ENCODE results near the gene TNRC6A.
"Not testable (repeated sequence)": the region's sequence is repeated elsewhere in the genome, so short reads cannot be mapped to it uniquely, and the experiment has no call there.

Gene TNRC6A

GRCh38 chr16:24778671-24779070 is 49.2 kb downstream of the TNRC6A start:
- Mint-ChIP-seq H3K9me3 (no peaks in the 10 kb centered on the region), H3K4me3 (no peak overlapping the region), H3K36me3 (peaks cover 40 to 60% of the 10 kb centered on the region in 2 donors), H3K27me3 (no peaks in the 10 kb centered on the region), H3K27ac (no peak overlapping the region), H3K4me1 (peaks cover 3 to 7% of the 10 kb centered on the region in 2 donors)
- ATAC-seq (replicated peaks) (no peak), DNase-seq (no peak)

DNA sequence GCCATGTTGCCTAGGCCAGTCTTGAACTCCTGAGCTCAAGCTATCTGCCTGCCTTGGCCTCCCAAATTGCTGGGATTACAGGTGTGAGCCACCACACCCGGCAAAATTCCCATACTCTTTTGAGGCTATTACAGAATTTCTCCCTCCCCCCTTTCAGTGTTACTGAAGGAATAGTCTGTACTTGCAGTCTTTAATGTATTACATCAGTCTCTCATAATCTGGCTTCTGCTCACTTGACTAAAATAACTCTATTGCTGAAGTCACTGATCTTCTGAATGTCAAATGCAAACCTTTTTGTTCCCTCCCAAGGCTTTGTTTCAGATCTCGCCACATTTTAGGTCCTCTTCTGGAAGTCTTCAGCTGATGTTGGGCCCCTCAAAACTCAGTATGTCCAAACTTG is 51.8 kb downstream of the TNRC6A start:
- H3K4me1 Mint-ChIP-seq = no peaks in the 10 kb centered on the region
- H3K36me3 Mint-ChIP-seq = peaks cover 38 to 60% of the 10 kb centered on the region in 2 donors
- no peak overlapping the region for H3K27ac Mint-ChIP-seq
- ATAC-seq (replicated peaks) (no peak), DNase-seq (no peak)
- no peaks in the 10 kb centered on the region for H3K9me3 Mint-ChIP-seq
- no peaks in the 10 kb centered on the region for H3K27me3 Mint-ChIP-seq
- H3K4me3 Mint-ChIP-seq = no peak overlapping the region

DNA sequence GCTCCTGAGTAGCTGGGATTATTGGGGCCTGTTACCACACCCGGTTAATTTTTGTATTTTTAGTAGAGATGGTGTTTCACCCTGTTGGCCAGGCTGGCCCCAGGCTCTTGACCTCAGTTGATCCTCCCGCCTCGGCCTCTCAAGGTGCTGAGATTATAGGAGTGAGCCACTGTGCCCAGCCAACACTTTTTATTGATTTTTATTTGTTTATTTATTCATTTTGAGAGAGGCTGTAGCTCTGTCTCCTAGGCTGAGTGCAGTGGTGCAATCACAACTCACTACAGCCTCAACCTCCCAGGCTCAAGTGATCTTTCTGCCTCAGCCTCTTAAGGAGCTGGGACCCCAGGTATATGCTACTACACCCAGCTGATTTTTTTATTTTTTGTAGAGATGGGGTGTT is 54.7 kb downstream of the TNRC6A start:
- Mint-ChIP-seq H3K4me3 (no peak overlapping the region), H3K36me3 (peaks cover 37 to 53% of the 10 kb centered on the region in 2 donors), H3K27ac (no peak overlapping the region)

DNA sequence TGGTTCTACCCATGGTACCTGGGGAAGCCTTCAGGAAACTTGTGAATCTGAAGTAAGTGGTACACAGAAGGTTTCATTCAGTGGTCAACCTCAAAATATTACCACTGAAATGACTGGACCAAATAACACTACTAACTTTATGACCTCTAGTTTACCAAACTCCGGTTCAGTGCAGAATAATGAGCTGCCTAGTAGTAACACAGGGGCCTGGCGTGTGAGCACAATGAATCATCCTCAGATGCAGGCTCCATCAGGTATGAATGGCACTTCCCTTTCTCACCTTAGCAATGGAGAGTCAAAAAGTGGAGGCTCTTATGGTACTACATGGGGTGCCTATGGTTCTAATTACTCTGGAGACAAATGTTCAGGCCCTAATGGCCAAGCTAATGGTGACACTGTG is 60.4 kb downstream of the TNRC6A start:
- DNase-seq = no peak
- H3K4me1 Mint-ChIP-seq = peaks cover 0 to 3% of the 10 kb centered on the region in 2 donors
- peaks cover 33 to 44% of the 10 kb centered on the region in 2 donors for H3K36me3 Mint-ChIP-seq

More for the DNA sequence above, 54.7 kb downstream of the TNRC6A start:
- Mint-ChIP-seq H3K27me3 (no peaks in the 10 kb centered on the region), H3K4me1 (no peaks in the 10 kb centered on the region), H3K9me3 (no peaks in the 10 kb centered on the region)
- ATAC-seq (replicated peaks) = no peak
- no peak for DNase-seq

DNA sequence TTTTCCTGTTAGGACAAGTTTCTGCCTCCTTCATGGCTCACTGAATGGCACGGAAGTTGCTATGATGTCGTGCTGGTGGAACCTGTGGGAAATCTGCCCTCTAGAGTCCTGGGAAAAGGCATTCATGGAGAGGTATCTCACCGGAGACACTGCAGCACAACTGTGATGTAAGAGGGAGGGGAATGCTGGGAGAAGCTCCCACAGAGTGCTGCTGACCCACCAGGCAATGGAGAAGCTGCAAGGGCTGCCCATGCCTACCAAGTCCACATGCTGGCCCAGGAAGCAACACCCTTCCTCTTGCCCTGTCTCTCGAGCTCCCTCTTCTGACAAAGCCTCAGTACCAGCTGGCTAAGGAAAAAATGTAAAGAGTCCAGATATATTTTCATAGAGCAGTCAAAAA is 71.1 kb downstream of the TNRC6A start:
- H3K4me1 Mint-ChIP-seq = no peaks in the 10 kb centered on the region
- peaks cover 49 to 62% of the 10 kb centered on the region in 2 donors for H3K36me3 Mint-ChIP-seq
- no peaks in the 10 kb centered on the region for H3K9me3 Mint-ChIP-seq
- H3K4me3 Mint-ChIP-seq = no peak overlapping the region
- ATAC-seq (replicated peaks) (no peak), DNase-seq (no peak)
- H3K27me3 Mint-ChIP-seq = no peaks in the 10 kb centered on the region
- H3K27ac Mint-ChIP-seq = no peak overlapping the region

More for the DNA sequence above, 60.4 kb downstream of the TNRC6A start:
- H3K9me3 Mint-ChIP-seq = no peaks in the 10 kb centered on the region
- peak overlapping the region; percentile 15 for H3K27ac Mint-ChIP-seq
- no peaks in the 10 kb centered on the region for H3K27me3 Mint-ChIP-seq
- ATAC-seq (replicated peaks) = no peak
- H3K4me3 Mint-ChIP-seq = no peak overlapping the region

GRCh38 chr16:24801761-24802302 is 72.4 kb downstream of the TNRC6A start:
- Mint-ChIP-seq H3K27ac (no peak overlapping the region), H3K27me3 (no peaks in the 10 kb centered on the region)

GRCh38 chr16:24805484-24805883 is 76.0 kb downstream of the TNRC6A start:
- H3K4me1 Mint-ChIP-seq = no peaks in the 10 kb centered on the region
- H3K4me3 Mint-ChIP-seq = no peak overlapping the region
- peaks cover 45 to 54% of the 10 kb centered on the region in 2 donors for H3K36me3 Mint-ChIP-seq
- DNase-seq = no peak
- no peaks in the 10 kb centered on the region for H3K27me3 Mint-ChIP-seq
- no peak overlapping the region for H3K27ac Mint-ChIP-seq
- ATAC-seq (replicated peaks) = no peak
- no peaks in the 10 kb centered on the region for H3K9me3 Mint-ChIP-seq

More at GRCh38 chr16:24801761-24802302, 72.4 kb downstream of the TNRC6A start:
- H3K4me3 Mint-ChIP-seq = no peak overlapping the region
- no peak for ATAC-seq (replicated peaks)
- H3K9me3 Mint-ChIP-seq = no peaks in the 10 kb centered on the region
- DNase-seq = no peak
- no peaks in the 10 kb centered on the region for H3K4me1 Mint-ChIP-seq
- peaks cover 49 to 61% of the 10 kb centered on the region in 2 donors for H3K36me3 Mint-ChIP-seq

- Mint-ChIP-seq H3K4me3 (no peak overlapping the region), H3K27me3 (no peaks in the 10 kb centered on the region), H3K27ac (no peak overlapping the region), H3K9me3 (no peaks in the 10 kb centered on the region), H3K4me1 (no peaks in the 10 kb centered on the region), H3K36me3 (peaks cover 42 to 47% of the 10 kb centered on the region in 2 donors)
- DNase-seq (no peak), ATAC-seq (replicated peaks) (no peak)
These were observed 77.8 kb downstream of the TNRC6A start for GRCh38 chr16:24807301-24807700.

DNA sequence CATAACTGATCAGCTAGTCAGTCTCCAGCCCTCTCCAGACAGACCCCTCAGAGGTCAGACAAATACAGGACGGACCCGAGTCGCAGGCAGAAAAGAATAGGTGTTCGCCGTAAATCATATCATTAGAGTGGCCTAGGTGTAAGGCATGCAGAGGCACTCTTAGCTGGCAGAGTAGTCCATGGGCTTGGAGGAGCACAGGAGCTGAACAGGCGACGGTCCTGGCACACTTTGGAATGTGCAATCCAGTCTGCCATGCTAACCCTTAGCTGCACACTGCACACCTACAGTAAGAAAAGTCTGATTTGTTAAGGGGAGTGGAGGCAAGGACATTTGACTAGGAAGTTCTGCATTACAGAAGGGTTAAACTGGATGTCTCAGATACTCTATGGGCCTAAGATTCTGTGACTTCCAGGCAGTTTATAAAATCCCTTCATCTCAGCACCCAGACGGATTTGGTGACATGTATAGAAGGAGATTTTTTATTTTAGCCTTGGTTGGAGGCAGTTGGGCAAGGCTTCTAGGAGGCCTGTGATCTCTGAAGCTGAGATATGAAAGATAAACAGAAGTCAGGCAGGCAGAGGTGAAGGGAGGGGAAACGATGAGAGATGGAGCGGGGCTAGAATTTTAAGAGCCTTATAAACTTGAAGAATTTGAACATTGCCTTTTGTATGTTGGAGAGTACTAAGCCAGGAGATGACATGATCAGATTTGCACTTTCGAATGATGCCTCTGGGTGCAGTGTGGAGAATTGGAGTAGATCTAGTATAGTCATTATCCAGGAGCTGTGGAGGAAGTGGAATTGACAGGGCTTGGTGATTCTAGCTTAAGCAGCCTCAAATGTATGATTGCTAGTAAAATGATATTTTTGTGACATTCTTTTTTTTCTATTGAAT is 81.7 kb downstream of the TNRC6A start:
- H3K36me3 Mint-ChIP-seq = peaks cover 37 to 47% of the 10 kb centered on the region in 2 donors
- H3K27me3 Mint-ChIP-seq = no peaks in the 10 kb centered on the region
- H3K4me1 Mint-ChIP-seq = no peaks in the 10 kb centered on the region
- no peak for DNase-seq
- no peak overlapping the region for H3K27ac Mint-ChIP-seq
- no peaks in the 10 kb centered on the region for H3K9me3 Mint-ChIP-seq
- ATAC-seq (replicated peaks) = no peak
- H3K4me3 Mint-ChIP-seq = no peak overlapping the region

- H3K4me1 Mint-ChIP-seq; H3K9me3 Mint-ChIP-seq; H3K27me3 Mint-ChIP-seq; DNase-seq; ATAC-seq (replicated peaks); H3K27ac Mint-ChIP-seq; H3K4me3 Mint-ChIP-seq: not testable (repeated sequence)
- H3K36me3 Mint-ChIP-seq = peaks cover 31 to 38% of the 10 kb centered on the region in 2 donors
These were observed 83.4 kb downstream of the TNRC6A start for GRCh38 chr16:24812813-24813212.

DNA sequence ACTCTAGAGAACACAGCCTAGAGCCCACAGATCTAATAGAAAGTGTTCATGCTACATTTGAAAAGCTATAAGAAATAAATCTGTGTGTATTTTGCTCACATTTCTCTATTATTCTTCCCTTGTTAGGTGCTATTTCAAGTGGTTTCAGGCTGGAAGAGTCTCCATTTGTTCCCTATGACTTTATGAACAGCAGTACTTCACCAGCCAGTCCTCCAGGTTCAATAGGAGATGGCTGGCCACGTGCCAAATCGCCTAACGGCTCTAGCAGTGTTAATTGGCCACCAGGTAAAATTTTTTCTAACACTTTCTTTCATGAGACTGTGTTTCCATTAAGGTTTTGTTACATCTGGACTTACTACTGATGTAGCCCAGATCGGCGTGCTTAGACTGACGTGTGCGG is 85.6 kb downstream of the TNRC6A start:
- Mint-ChIP-seq H3K27me3 (no peaks in the 10 kb centered on the region), H3K4me3 (no peak overlapping the region), H3K27ac (no peak overlapping the region), H3K4me1 (no peaks in the 10 kb centered on the region), H3K9me3 (no peaks in the 10 kb centered on the region), H3K36me3 (peaks cover 47 to 49% of the 10 kb centered on the region in 2 donors)
- no peak for DNase-seq
- no peak for ATAC-seq (replicated peaks)

DNA sequence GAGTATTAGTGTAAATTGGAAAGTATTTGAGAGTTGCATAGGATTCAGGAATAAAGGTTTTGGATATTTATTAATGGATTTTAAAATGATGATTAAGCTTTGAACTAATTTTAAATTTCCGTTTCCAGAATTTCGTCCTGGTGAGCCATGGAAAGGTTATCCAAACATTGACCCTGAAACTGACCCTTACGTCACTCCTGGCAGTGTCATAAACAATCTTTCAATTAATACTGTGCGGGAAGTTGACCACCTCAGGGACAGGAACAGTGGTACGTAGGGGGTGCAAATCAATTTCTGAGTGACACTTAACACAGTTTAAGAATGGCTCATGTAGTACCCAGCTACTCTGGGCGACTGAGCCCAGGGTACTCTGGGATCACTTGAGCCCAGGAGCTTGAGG is 87.2 kb downstream of the TNRC6A start:
- Mint-ChIP-seq H3K9me3 (no peaks in the 10 kb centered on the region), H3K27me3 (no peaks in the 10 kb centered on the region), H3K4me3 (no peak overlapping the region), H3K4me1 (no peaks in the 10 kb centered on the region), H3K27ac (no peak overlapping the region), H3K36me3 (peaks cover 47 to 51% of the 10 kb centered on the region in 2 donors)
- DNase-seq = no peak
- ATAC-seq (replicated peaks) = no peak

DNA sequence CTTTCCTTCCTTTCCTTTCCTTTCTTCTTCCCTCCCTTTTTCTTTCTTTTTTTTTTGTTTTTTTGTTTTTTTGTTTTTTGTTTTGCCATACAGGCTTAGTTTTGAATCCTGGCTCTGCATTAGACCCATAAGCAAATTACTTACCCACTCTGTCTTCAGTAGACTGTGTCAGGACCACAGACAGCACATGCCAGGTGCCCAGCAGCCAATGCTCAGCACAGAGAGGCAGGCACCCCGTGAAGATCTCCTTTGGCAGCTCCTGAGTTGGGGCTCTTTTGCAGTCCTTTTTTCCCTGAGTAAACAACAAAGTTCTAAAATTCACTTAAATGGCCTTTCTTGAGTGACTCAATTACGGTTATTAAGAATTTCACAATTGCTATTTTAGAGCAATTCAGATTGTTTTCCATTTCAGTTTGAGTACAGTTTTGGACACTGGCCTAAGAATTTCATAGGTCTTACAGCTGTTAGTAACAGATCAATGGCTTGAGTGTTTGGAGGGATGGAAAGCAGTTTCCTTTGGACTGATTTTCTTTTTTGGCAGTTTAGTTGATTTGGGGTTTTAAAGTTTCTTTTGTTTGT is 90.1 kb downstream of the TNRC6A start:
- Mint-ChIP-seq H3K27me3 (no peaks in the 10 kb centered on the region), H3K27ac (no peak overlapping the region), H3K9me3 (no peaks in the 10 kb centered on the region), H3K4me3 (no peak overlapping the region), H3K36me3 (peaks cover 52 to 70% of the 10 kb centered on the region in 2 donors), H3K4me1 (no peaks in the 10 kb centered on the region)
- no peak for DNase-seq
- no peak for ATAC-seq (replicated peaks)

DNA sequence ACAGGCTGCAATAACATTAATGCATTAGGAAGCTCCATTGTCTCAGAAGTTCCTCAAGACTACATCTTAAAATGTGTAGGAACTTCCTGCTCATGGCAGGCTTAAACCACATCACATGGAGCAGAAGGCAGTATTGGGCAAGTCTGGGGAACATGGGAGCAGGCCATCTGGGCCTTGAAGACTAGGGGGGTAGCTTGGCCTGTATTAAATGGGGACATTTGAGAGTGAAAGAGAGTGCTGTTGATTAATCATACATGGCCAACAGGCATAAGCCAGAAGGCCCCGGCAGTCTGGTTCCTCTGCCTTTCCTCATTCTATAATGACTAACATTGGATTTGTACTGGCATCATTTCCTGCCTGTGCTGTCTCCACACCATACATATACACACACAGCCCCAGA is 91.1 kb downstream of the TNRC6A start:
- DNase-seq = no peak
- ATAC-seq (replicated peaks) = no peak
- H3K36me3 Mint-ChIP-seq = peaks cover 52 to 65% of the 10 kb centered on the region in 2 donors
- no peaks in the 10 kb centered on the region for H3K4me1 Mint-ChIP-seq
- H3K27me3 Mint-ChIP-seq = no peaks in the 10 kb centered on the region
- H3K9me3 Mint-ChIP-seq = no peaks in the 10 kb centered on the region
- H3K4me3 Mint-ChIP-seq = no peak overlapping the region
- no peak overlapping the region for H3K27ac Mint-ChIP-seq

GRCh38 chr16:24821129-24821528 is 91.7 kb downstream of the TNRC6A start:
- Mint-ChIP-seq H3K36me3 (peaks cover 56 to 72% of the 10 kb centered on the region in 2 donors), H3K27me3 (no peaks in the 10 kb centered on the region)

More at GRCh38 chr16:24821129-24821528, 91.7 kb downstream of the TNRC6A start:
- no peak for DNase-seq
- H3K27ac Mint-ChIP-seq = peak overlapping the region; percentile 52
- no peaks in the 10 kb centered on the region for H3K9me3 Mint-ChIP-seq
- H3K4me1 Mint-ChIP-seq = no peaks in the 10 kb centered on the region
- no peak overlapping the region for H3K4me3 Mint-ChIP-seq
- no peak for ATAC-seq (replicated peaks)

Measured in stimulated activated naive B cell treated with anti-CD40 and anti-IgM and Interleukin-4, amounts not matched to agents 10 μg/mL and 1 μg/mL and 100 μg/mL, for 72 hours (primary cell).